Lower lobe of right lung (tissue), 2 donors: ENCODE results near the gene POLR2F. TPM values are rescaled to one million over a fixed set of nuclear protein-coding genes. Genes with fewer than 3 reads are reported as not detected.
"Not testable (repeated sequence)": the region's sequence is repeated elsewhere in the genome, so short reads cannot be mapped to it uniquely, and the experiment has no call there.

ENCODE experiments used
- ATAC-seq, 2 donors: fragments of 200-7000 bp; cut with Tn5 transposase; one replicate each; pipeline ENCODE4 v1.9.1; 2020 to 2022; ENCODE audit warnings: mild to moderate bottlenecking in 2 of 2, moderate library complexity in 2 of 2
- DNase-seq: peaks from one replicate; pipeline ENCODE4 v3.0.0-alpha.2; 2020
- H3K27ac ChIP-seq: fragments of 200-600 bp; one replicate; pipeline ENCODE4 v1.8.0; 2022
- H3K27me3 ChIP-seq: fragments of 200-600 bp; one replicate; pipeline ENCODE4 v1.8.0; 2022; ENCODE audit warnings: low read depth
- H3K36me3 ChIP-seq: fragments of 200-600 bp; one replicate; pipeline ENCODE4 v1.8.0; 2022; ENCODE audit warnings: mild to moderate bottlenecking
- H3K4me1 ChIP-seq: fragments of 200-600 bp; one replicate; pipeline ENCODE4 v1.8.0; 2022
- H3K4me3 ChIP-seq: fragments of 200-600 bp; one replicate; pipeline ENCODE4 v1.8.0; 2022; ENCODE audit warnings: mild to moderate bottlenecking
- H3K9me3 ChIP-seq: fragments of 200-600 bp; one replicate; pipeline ENCODE4 v1.8.0; 2022
- intact Hi-C: fragments of 100-400 bp; cut with DNase I; formaldehyde crosslinking; loops from one replicate; pipeline ENCODE4 v1.11.0; 2022
- total RNA-seq: library from RNA; stranded (reverse); fragmentation: NEBNext Ultra II Directional; extraction: Animal tissue kit (Norgen Biotek cat#: 25700); gene quantifications from one replicate; pipeline ENCODE4 v1.2.1, GENCODE V29; 2021
- TF ChIP-seq, protein P1 (sequence below): fragments of 200-600 bp; IDR thresholded peaks from one replicate; pipeline ENCODE4 v1.8.0; 2022; ENCODE audit warnings: antibody characterized with exemption, mild to moderate bottlenecking
- donor health status: DM: no; HTN: yes; CAD: no; lungs with severe emphysema.

The POLR2F gene
- total RNA-seq, 1 donor from 2014 or later, result 60.3 TPM

GRCh38 chr22:37951305-37951704, 2.2 kb upstream of the POLR2F start:
- TF ChIP-seq, protein P1, sequence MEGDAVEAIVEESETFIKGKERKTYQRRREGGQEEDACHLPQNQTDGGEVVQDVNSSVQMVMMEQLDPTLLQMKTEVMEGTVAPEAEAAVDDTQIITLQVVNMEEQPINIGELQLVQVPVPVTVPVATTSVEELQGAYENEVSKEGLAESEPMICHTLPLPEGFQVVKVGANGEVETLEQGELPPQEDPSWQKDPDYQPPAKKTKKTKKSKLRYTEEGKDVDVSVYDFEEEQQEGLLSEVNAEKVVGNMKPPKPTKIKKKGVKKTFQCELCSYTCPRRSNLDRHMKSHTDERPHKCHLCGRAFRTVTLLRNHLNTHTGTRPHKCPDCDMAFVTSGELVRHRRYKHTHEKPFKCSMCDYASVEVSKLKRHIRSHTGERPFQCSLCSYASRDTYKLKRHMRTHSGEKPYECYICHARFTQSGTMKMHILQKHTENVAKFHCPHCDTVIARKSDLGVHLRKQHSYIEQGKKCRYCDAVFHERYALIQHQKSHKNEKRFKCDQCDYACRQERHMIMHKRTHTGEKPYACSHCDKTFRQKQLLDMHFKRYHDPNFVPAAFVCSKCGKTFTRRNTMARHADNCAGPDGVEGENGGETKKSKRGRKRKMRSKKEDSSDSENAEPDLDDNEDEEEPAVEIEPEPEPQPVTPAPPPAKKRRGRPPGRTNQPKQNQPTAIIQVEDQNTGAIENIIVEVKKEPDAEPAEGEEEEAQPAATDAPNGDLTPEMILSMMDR, result no peak

DNA sequence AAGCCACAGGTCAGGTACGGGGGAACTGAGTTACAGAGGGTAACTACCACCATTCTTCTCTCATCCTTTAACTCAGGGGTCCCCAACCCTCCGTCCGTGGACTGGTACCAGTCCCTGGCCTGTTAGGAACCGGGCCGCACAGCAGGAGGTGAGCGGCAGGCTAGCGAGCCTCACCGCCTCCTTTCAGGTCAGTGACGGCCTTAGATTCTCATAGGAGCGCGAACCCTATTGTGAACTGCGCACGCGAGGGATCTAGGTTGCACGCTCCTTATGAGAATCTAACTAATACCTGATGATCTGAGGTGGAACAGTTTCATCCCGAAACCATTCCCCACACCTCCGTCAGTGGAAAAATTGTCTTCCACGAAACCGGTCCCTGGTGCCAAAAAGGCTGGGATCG, 870 bp upstream of the POLR2F start:
- Histone ChIP-seq H3K36me3 (peaks cover 13% of the 10 kb centered on the region), H3K4me1 (peaks cover 27% of the 10 kb centered on the region), H3K4me3 (peak overlapping the region; percentile 98)
- peak; percentile 8 to 31 for ATAC-seq
- intact Hi-C loops, H3K9me3 ChIP-seq, DNase-seq, H3K27ac ChIP-seq, H3K27me3 ChIP-seq: not testable (repeated sequence)

More at GRCh38 chr22:37951305-37951704, 2.2 kb upstream of the POLR2F start:
- intact Hi-C loops, result no loop called here
- H3K4me1 ChIP-seq, result peaks cover 27% of the 10 kb centered on the region
- no peak overlapping the region for H3K27ac ChIP-seq
- DNase-seq (no peak), ATAC-seq (no peak)
- no peaks in the 10 kb centered on the region for H3K36me3 ChIP-seq
- no peaks in the 10 kb centered on the region for H3K27me3 ChIP-seq
- no peak overlapping the region for H3K4me3 ChIP-seq
- H3K9me3 ChIP-seq, result no peaks in the 10 kb centered on the region

DNA sequence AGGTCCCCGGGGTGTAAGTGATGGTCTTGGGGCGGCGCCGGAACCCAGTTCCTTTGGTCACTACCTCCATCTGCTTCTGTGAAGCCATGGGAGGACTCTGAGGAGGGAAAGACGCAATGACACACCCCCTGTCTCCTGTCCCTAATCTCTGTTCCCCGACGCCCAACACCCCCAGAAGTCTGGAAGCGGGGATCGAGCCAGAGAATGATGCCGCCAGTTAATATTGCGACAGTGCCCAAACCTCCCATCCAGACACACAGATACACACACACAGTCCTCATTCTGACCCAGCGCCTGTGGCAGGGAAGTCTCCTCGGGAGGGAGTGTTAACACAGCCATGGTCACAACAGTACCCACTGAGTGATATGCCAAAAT, 450 bp upstream of the POLR2F start:
- Histone ChIP-seq H3K27ac (peak overlapping the region; percentile 80), H3K27me3 (no peaks in the 10 kb centered on the region), H3K36me3 (peaks cover 17% of the 10 kb centered on the region), H3K9me3 (no peaks in the 10 kb centered on the region), H3K4me3 (peak overlapping the region; percentile 98), H3K4me1 (peaks cover 27% of the 10 kb centered on the region)
- peak; percentile 66 to 69 for ATAC-seq
- TF ChIP-seq, protein P1, result no peak
- no peak for DNase-seq
- intact Hi-C loops, result no loop called here

DNA sequence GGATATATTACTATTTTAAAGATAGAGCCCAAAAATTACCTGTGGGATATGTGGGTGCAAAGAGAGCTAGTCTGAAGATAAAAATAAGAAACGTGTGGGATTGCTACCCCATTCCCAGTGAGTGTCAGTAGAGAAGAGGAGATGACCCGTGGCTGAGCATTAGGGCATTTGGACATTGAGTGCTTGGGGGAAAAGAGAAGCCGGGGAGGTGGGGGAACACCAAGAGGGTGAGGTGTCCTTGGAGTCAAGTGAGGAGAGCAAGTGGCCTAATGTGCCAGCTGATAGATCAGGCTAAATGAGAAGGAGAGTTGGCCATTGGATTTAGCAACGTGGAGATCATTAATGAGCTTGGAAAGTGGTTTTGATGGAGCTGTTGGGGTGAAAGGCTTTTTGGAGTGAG, 1.2 kb downstream of the POLR2F start:
- peak overlapping the region; percentile 98 for H3K4me3 ChIP-seq
- intact Hi-C loops, result no loop called here

GRCh38 chr22:37955825-37956397, 2.4 kb downstream of the POLR2F start:
- DNase-seq, H3K27me3 ChIP-seq, H3K9me3 ChIP-seq, ATAC-seq, H3K27ac ChIP-seq, intact Hi-C loops, H3K4me3 ChIP-seq: not testable (repeated sequence)
- peaks cover 46% of the 10 kb centered on the region for H3K36me3 ChIP-seq
- H3K4me1 ChIP-seq, result peaks cover 27% of the 10 kb centered on the region

More for the DNA sequence above, 1.2 kb downstream of the POLR2F start:
- H3K36me3 ChIP-seq, result peaks cover 34% of the 10 kb centered on the region
- peaks cover 27% of the 10 kb centered on the region for H3K4me1 ChIP-seq
- no peaks in the 10 kb centered on the region for H3K27me3 ChIP-seq
- no peak overlapping the region for H3K27ac ChIP-seq
- ATAC-seq (no peak), DNase-seq (no peak)
- H3K9me3 ChIP-seq, result no peaks in the 10 kb centered on the region
- TF ChIP-seq, protein P1, result no peak

- H3K9me3 ChIP-seq, result no peaks in the 10 kb centered on the region
- peaks cover 59% of the 10 kb centered on the region for H3K36me3 ChIP-seq
- H3K4me1 ChIP-seq, result peaks cover 27% of the 10 kb centered on the region
- no peak overlapping the region for H3K27ac ChIP-seq
- no peak overlapping the region for H3K4me3 ChIP-seq
- no peak for DNase-seq
- H3K27me3 ChIP-seq, result no peaks in the 10 kb centered on the region
- TF ChIP-seq, protein P1, result no peak
- ATAC-seq, result no peak
- intact Hi-C loops, result no loop called here
Observed at GRCh38 chr22:37957232-37957631, 3.7 kb downstream of the POLR2F start.
